HG02678 (cell line): ENCODE results near the gene FOSL2.

Source experiments
- ATAC-seq: cut with Tn5 transposase; IDR thresholded peaks from one replicate; pipeline ENCODE4 v1.9.1; 2021; ENCODE audit warnings: mild to moderate bottlenecking, moderate library complexity; ENCODE audit not compliant: unreplicated experiment

The FOSL2 gene

DNA sequence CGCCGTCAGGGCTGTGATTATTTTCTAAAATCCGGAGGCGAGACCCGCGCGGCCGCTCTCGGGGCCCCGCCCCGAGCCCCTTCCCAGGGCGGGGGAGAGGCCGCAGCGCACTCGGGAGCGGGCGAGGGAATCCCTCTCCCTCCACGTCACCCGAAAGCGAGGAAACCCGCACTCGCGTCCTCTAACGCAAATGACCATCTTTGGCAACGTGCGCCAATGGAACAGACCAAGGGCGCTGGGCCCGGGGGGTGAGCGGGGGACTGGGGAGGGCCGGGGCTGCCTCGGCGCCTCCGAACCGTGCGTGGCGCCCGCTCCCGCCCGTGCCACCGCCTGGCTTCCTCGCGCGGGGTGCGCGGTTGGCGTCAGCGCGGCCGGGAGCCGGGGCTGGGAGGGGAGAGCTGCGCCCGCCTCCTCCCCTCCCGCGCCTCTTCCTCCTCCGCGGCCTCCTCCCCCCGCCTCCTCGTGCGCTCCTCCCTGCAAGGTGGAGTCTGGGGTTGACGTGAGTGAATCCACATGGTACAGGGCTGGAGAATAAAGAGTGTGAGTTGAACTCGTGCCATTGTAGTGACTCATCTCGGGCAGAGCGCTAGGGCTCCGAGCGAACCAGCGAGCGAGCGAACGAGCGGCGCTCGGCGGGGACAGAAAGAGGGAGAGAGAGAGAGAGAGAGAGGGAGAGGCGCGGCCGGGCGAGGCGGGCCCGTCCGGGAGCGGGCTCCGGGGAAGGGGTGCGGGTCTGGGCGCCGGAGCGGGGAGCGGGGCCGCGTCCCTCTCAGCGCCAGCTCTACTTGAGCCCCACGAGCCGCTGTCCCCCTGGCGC is at the start of gene FOSL2:
Gene FOSL2 (plus strand): TSS at position 562 of the 817 bp plus-strand sequence. CDS start 863 bp downstream, outside the sequence.
- peak; percentile 76 for ATAC-seq

DNA sequence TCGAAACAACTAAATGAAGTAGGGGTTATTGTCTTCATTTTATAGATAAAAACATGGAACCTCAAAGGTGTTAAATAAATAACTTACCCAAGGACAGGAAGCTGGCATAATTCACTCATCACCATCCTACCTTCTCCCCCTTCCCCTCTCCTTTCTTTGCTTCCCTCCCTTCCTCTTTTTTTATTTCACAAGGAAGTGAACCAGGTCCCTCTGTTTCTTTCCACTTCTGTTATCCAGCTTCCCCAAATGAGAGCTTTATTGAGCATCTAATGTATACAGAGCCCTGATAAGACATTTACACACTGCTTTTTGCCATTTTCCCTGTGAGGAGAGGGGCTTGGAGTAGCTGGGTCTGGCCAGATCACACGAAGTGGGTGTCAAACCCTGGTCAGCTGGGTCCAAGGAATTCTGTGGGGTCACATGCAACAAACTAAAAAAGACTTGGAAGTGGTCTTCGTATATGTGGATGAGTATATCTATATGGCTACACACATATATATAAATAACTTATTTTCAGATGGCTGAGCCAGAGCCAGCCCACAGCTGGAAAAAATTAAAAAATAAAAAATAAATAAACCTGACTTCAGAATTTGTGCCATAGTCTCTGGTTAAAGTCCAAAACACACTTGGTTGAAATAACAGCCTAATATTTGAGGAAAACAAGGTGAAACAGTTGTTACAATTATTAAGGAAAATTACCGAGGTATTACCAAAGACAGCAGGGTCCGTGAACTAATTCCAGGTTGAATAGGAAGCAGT is 49.3 kb upstream of the FOSL2 start:
- no peak for ATAC-seq

DNA sequence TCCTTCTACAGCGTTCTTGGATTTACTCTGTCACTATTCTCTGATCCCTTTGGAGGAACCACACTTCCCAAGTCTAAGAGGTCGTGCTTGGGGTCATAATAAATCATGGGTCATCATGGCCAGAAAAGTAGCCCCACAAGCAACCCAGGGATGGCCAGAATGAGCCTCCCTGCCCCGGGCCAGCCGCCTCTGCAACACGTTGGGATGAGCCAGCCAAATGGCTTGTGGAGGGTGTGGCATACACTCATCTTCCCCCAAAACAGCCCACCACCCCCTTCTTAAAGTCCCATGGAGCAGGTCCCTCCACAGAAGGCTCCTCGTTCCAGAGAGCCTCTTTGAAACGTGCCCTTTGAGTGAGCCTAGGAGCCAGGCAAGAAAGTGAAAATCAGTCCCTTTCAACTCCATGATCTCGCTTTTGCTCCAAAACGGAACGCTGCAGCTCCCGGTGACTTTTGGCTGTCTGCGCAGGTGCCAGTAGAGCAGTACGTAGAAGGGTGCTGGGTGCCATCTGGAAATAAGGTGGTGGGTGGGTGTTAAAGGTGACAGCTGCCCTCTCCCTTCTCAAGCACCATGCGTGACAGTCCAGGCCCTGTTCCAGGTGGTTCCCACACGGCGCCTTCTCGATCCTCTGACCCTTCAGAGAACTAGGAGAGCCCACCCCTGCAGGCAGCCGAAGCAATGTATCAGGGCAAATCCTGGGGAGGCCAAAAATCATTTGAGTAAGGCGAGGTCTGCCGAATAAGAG is 48.5 kb upstream of the FOSL2 start:
- ATAC-seq = no peak

DNA sequence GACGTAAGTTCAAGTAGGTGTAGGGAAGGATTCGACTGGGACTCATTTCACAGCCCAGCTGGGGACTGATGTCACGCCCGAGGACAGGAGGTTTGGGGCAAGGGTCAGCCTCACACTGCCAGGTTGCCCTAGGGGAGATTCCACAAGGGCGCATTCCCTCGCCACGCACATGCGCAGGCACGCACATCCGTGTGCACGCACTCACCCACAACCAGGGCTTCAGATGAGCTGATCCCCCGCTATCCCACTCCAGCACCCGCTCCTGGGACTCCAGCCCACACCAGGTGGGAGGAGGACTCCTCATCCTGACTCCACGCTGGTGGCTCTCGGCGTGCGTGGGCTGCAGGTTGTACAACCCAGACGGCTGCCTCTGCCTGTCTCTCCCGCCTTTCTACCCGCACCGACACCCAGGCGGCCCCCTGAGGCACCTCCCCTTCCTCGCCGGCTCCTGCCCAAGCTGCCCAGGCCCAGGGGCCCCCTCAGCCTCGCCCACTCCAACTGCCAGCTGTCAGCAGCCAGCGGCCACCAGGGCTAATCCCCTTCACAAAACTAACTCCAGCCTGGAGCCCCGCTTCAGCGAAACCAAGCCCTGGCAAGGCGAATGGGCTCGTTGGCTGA is 47.8 kb upstream of the FOSL2 start:
- ATAC-seq = no peak

DNA sequence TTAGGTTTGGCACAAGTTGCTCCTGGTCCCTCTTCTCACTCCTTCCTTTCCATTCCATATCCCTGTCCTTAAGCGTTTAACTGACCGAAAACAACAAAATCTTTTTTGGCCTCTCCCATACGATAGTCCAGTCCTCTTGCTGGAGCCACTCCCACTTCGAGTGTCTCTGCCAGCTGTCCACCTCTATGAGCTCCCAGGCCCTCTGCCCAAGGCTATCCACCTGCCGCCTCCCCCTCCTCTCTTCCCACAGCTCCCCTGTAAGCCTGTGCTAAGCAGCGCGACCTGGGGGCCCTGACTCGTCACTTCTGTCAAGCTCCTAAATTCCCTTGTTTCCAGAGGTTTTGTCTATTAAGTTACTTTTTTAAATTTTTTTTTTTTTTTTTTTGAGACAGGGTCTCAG is 47.0 kb upstream of the FOSL2 start:
- no peak for ATAC-seq

DNA sequence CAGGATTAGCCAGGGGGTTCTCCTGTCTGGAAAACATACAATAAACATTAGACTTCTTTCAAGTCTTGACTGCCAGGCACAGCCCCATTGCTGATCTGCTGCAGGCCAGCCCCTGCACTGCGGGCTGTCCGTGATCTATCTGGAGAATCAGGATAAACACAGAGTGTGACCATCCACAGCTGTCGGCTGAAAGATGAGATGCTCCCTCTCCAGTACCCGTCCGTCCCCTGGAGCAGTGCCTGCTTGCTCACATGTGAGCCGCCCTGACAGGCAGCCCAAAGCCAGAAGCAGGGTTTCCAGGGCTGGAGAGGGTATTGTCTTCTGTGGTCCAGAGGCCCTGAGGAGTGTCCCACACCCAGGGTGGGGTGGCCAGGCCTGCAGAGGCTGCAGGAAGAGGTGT is 46.1 kb upstream of the FOSL2 start:
- ATAC-seq = no peak

DNA sequence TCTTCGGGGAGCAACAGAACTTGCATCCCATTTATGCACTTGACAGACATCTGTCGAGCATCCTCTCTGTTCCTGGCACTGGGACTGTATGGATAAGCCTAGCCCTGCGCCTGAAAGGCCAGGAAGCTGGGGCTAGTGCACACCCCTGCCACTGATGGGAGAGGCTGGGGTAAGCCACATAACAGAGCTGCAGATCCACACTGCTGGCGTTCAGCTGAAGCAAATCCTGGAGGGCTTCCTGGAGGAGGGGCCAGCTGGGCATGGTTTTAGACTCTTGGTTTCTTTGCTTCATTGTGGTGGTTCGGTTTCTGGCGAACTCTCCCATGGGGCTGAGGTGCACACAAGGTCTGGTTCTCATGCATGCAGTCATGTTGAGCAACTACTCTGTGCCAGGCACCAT is 45.5 kb upstream of the FOSL2 start:
- no peak for ATAC-seq

DNA sequence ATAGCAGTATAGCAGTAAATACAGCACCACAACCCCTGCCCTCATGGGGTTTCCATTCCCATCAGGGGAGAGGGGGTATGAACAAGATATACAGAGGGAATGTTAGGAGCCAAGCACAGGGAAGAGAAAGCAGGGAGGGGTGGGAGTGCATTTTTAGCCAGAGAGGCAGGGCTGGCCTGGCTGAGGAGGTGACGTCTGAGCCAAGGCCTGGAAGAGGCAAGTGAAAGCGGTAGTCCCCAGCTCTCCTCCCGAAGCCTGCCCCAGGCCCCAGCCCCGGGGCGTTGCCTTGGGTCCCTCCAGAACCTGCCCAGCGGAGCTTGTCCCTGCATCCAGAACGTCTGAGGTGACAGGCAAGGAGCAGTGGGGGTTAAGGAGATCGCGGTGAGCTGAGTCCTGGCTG is 45.1 kb upstream of the FOSL2 start:
- ATAC-seq = no peak

DNA sequence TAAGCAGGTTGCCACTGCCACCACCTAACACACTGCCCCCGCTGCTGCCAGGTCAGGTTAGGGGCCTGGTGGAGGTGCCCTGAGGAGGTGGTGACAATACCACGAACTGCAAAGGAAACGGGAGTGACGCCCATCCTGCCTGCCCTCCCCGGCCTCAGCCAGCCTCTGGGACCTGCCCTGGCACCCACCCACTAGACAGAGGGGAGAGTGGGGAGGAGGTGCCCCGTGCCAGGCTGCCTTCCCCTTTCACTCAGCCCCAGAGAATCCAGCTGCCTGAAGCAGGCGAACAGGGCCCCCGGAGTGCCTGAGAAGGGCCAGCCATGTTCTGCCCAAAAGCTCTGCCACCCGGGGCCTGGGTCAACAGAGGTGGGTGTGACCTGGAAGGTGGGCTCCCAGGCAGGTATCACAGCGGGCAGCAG is 44.5 kb upstream of the FOSL2 start:
- no peak for ATAC-seq

DNA sequence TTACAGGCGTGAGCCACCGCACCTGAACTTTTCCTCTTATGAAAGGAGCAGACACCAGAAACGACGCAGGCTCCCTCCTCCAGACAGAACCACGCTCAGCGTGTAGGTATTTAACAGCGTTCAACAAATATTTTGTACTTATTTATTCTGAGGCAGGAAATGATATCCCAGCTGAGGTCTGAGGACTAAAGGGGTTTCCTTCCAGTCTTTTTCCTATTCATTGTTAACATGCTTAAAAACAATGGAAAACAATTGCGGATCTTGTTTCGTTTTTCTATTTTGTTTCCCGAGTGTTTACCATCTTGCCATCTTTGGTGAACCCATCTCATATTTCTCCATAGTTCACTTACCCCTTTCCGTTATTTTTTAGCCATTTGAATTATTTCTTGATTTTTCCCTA is 43.7 kb upstream of the FOSL2 start:
- ATAC-seq = no peak

DNA sequence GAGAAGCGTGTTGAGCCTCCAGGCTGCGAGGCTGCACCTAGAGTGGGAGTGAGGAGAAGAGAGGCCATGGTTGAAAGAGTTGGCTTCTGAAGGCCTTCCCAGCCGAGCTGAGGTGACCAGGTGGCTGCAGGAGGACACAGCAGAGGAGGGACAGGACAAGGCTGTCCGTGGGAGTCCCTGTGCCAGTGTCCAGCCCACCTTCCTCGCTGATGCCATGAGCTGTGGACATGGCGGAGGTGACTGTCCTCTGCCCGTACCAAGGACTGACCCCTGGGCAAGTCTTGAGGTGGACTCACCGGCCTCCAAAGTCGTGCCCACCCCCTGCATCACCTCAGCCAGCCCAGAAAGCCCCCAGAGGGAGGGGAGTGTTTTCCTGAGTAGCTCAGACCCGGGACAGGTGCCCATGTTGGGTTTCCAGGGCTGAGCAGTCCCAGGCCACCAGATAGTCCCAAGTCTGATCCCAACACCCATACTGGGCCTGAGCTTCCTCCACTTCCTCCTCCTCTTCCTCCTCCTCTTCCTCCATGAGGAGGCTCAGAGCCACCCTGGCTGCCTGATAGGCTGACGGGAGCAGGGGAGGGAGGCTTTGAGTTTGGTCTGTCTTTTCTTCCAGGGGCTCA is 43.0 kb upstream of the FOSL2 start:
- ATAC-seq = no peak

DNA sequence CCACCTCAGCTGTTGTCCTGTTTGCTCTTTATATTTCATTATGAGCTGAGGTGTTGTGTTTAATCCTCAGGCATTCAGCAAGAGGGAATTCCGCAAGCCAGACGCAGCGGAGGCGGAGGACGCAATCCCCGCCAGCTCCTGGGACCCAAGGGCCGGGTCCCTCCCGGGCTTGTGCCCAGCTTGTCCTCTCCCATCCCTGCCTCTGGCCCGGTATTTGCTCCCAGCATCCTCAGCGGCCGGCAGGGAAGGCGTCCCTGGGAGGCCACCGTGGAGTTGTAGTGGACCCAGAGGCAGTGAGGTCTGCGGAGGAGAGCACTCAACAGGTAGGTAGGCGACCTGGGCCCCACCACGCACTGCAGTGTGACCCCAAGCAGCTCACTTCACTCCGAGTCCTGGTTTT is 42.5 kb upstream of the FOSL2 start:
- ATAC-seq = no peak

DNA sequence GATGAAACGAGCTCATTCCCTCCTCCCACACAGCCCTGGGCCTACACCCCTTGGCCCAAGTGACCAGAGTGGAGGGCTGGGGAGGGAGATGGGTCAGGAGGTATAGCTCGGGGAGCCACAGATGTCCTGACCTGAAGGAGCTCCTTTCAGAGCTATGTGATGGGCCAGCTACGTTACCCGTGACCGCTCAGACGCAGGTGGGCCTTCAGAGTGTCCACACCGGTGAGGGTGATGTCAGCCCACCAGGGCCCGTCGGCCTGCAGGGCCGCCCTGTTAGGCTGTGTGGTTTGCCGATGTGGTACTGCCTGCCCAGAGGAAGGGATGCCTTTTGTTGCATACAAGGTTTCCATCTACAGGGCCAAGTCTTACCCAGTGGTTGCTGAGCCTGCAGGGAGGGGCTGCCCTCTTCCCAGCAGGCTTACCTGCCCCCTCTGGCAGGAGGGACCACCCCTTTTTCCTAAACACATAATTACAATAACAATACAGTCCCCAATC is 41.8 kb upstream of the FOSL2 start:
- no peak for ATAC-seq

DNA sequence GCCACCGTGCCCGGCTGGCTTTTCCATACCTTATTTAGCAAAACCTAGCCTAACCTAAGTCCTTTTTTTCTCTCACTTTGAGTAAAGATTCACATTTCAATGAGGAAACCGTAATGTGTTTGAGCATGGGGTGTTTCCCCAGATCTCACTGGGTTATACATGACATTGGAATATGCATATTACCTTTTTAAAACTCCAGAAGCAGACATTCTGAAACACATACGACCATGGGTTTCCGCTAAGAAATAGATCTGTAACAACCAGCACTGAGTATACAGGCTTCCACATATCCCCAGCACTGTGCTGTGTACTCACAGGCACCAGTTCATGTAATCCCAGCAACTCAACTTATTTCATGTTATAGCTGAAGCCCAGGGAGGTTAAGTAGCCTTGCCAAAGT is 41.0 kb upstream of the FOSL2 start:
- no peak for ATAC-seq

DNA sequence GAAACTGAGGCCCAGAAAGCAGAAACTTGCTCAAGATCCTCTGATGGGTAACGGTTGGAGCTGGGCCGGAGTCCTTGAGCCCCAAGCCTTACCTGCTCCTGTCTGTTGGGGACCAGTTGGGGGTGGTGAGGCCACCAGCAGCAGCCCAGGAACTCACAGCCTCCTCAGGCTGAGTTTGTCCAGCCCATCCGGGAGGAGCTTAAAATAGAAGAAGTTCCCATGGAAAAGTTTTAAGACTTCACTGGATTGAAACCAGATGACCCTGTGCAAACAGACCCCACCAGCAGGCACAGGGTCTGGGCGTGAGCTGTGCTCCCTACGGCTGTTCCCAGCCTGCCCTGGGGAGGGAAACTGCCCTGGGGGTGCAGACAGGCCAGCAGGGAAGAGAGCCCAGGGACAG is 40.6 kb upstream of the FOSL2 start:
- ATAC-seq = no peak

DNA sequence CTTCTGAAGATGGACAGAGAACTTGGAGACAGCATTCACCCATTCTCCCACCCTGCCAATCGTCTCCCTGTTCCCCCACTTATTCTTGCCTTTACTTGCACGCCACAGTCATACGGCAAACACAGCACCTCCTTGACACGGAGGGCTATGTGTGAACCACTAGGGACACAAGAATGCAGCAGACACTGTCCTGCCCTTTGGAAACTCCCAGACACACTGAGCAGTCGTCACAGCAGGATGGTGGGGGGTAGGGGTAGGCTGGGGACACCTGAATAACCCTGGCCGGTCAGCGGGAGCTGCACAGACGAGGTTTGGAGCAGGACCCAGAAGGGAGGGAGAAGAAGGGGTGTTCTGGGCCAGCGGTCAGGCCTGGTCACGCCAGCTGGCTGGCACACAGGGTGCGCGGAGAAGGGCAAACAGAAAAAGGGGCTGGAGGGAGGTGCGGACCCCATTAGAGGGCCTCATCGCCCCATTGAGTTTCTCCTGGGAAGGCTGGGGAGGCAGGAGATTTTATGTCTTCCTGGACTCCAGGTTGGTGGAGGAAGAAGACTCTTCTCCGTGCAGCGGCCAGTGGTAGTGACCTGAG is 40.0 kb upstream of the FOSL2 start:
- no peak for ATAC-seq

DNA sequence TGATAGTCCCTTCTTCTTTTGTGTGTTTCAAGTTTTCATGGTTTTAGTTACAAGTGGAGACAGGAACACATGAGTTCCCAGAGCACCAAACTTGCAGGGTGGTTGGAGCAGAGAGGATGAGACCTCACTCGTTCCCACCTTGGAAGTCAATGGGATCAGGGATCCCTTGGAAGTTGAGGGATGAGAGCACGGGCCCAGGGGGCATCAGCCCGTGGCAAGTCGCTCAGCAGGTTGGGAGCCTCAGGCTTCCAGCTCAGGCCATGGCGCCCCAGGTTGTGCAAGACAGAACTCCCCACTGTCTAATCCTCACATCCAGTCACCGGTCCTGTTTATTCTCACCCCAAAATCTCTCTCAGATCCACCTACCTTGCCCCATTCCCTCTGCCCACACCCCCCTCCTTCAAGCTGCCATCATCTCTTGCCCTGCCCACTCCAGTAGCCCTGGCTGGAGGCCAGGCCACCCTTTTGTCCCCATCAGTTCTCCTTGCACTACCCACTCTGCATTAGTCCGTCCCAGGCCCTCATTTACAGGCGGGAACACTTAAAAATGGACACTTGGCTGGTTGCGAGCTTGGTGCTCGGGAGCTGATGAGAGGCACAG is 37.6 kb upstream of the FOSL2 start:
- ATAC-seq = no peak

DNA sequence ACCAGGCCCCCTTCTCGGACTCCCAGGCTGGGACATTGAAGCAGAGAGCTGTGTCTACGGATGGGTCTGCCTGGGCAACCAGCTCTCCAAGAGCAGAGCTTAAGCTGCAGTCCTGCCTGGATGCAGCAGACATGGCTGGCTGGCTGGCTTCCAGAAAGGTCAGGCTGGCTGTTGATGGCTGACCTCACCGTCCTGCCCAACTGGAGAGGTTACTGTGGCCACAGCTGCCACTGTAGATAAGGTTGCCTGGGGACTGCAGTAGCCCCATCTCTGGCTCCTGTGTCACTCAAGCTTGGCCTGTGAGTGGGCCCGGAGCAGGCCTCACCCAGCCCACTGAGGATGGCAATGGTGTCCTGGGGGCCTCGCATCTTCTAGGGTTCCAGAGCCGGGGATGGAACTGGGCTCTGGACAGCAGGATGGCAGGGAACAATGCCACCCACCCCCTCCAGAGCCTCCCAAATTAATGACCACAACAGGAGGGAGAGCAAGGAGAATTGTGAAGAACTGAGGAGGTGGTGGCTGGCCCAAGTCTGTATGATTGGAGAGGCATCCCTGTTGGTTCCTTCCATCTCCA is 37.0 kb upstream of the FOSL2 start:
- ATAC-seq = no peak

DNA sequence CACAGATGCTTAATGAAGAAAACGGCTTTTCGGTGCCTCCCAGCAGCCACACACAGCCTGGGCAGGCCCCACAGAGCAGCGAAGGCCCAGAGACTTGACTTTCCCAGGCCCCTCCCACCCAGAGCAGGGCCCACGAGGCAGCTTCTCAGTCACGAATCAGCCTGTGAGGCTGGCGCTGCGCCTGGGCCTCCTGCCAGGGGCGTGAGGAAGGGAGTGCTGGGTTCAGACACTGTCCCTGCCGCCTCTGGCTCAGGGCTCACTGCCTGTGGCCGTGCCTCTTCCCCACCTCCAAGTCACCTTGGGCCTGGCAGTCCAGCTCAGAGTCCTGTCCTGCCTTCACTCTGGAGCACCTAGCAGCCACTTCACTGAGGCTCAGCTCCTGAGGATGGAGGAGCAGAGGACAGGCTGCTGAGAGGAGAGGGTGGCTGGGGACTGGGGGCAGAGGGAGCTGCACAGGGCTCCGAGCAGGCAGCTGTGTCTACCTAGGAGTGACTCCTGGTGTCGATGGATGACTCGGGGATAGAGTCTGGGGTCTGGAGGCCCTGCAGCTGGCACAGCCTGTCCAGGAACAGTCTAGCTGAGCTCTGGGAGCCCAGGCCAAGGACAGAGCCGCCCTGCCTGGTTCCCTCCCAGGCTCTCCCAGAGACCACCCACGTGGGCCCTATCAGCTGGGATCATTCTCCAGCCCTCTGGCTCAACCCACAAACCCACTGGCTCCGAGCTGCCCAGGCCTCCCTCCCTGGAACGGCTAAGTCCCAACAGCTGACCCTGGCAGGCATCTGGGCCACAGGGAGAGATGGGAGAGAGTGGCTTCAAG is 36.4 kb upstream of the FOSL2 start:
- no peak for ATAC-seq
